GM21515 (cell line): ENCODE data around the gene WDR54.
"Not testable (repeated sequence)": the region's sequence is repeated elsewhere in the genome, so short reads cannot be mapped to it uniquely, and the experiment has no call there.

Experiments used
- ATAC-seq: cut with Tn5 transposase; IDR thresholded peaks from one replicate; pipeline ENCODE4 v1.9.1; 2021; ENCODE audit not compliant: unreplicated experiment

Gene WDR54

GRCh38 chr2:74450570-74451190, 29.1 kb downstream of the WDR54 start:
- ATAC-seq: no peak

GRCh38 chr2:74454654-74455511, 33.4 kb downstream of the WDR54 start, which contains the start of gene INO80B:
TSS of gene INO80B (plus strand) at chr2:74455087. CDS start at chr2:74455117, 30 bp downstream.
- ATAC-seq: peak; percentile 42

GRCh38 chr2:74457129-74457548, 35.6 kb downstream of the WDR54 start:
- ATAC-seq: no peak

- ATAC-seq: peak; percentile 38
These were observed 36.1 kb downstream of the WDR54 start for GRCh38 chr2:74457549-74458131.

GRCh38 chr2:74458132-74458937, 36.8 kb downstream of the WDR54 start, which contains the start of gene WBP1:
TSS of gene WBP1 (plus strand) at chr2:74458438. CDS start at chr2:74458603, 165 bp downstream.
- ATAC-seq: peak; percentile 78

- ATAC-seq: no peak
These were observed 37.4 kb downstream of the WDR54 start for GRCh38 chr2:74458938-74459363.

- not testable (repeated sequence) for ATAC-seq
These were observed 38.1 kb downstream of the WDR54 start for GRCh38 chr2:74459503-74460118.

GRCh38 chr2:74460187-74460586, 38.7 kb downstream of the WDR54 start:
- not testable (repeated sequence) for ATAC-seq

GRCh38 chr2:74461187-74462053, 39.9 kb downstream of the WDR54 start:
- no peak for ATAC-seq

- no peak for ATAC-seq
These were observed 40.7 kb downstream of the WDR54 start for GRCh38 chr2:74462054-74462785.

GRCh38 chr2:74462786-74463105, 41.2 kb downstream of the WDR54 start:
- no peak for ATAC-seq

GRCh38 chr2:74464406-74464805, 42.9 kb downstream of the WDR54 start:
- ATAC-seq: no peak

- ATAC-seq: not testable (repeated sequence)
These were observed 49.2 kb downstream of the WDR54 start for GRCh38 chr2:74470742-74471141.

- no peak for ATAC-seq
These were observed 50.0 kb downstream of the WDR54 start for GRCh38 chr2:74471332-74472065.

GRCh38 chr2:74472086-74472944, 50.8 kb downstream of the WDR54 start, which contains the start of gene MRPL53:
TSS of gene MRPL53 (minus strand) at chr2:74472680. CDS start at chr2:74472660, 20 bp downstream.
- ATAC-seq: peak; percentile 84

- no peak for ATAC-seq
These were observed 51.4 kb downstream of the WDR54 start for GRCh38 chr2:74472945-74473258.

GRCh38 chr2:74474481-74474880, 53.0 kb downstream of the WDR54 start:
- ATAC-seq: no peak
